ENCODE measurements around the gene CA5A. TPM values are rescaled to one million over a fixed set of nuclear protein-coding genes. Genes with fewer than 3 reads are reported as not detected.
"Not testable (repeated sequence)": the region's sequence is repeated elsewhere in the genome, so short reads cannot be mapped to it uniquely, and the experiment has no call there.

CA5A gene
- total and polyA plus RNA-seq, 2 of the 13 experiments (the other 11 are each of a cell fraction or from before 2014, with no cell fraction given), result 66.8 to 106 TPM

- H3K4me2 ChIP-seq (ENCODE audit: low read depth, low read length); intact Hi-C loops (cut with micrococcal nuclease; ENCODE audit: unreplicated experiment); H3K79me2 ChIP-seq (ENCODE audit: insufficient read depth, low read length); H3K27me3 ChIP-seq (ENCODE audit: control insufficient read depth in 1 of 2, insufficient read depth in 2 of 2, low read length in 2 of 2); H3K9ac ChIP-seq (ENCODE audit: insufficient read depth, low read depth, low read length); H2AFZ ChIP-seq (ENCODE audit: low read length); H3K27ac ChIP-seq (ENCODE audit: extremely low read length, insufficient read depth, low read length); H3K4me3 ChIP-seq (replicated peaks in 1 of 3; ENCODE audit: insufficient read depth in 1 of 3, low read depth in 2 of 3, low read length in 3 of 3); H3K4me1 ChIP-seq (ENCODE audit: insufficient read depth, low read length); in situ Hi-C loops (cut with HindIII; ENCODE audit: extremely low pct_ligation_motif_present, low pct_unique_long_range_greater_than_20kb); H3K9me3 ChIP-seq (ENCODE audit: low read length); H4K20me1 ChIP-seq (ENCODE audit: insufficient read depth, low read length); BruUV-seq (replicated peaks): not testable (repeated sequence)
- H3K36me3 ChIP-seq (replicated peaks in 1 of 2; ENCODE audit: control insufficient read depth in 1 of 2, insufficient read depth in 2 of 2, low read length in 2 of 2), result peaks cover 23 to 63% of the 10 kb centered on the region in 2 experiments
- ATAC-seq (peak; percentile 45), DNase-seq (ENCODE audit: low spot score) (peak; percentile 32), FAIRE-seq (peak; percentile 69)
- ChIA-PET POLR2A (interaction anchor here (0.9 kb wide), 1 partner anchor 130 kb away, joined by 3 read pairs; no protein-coding TSS in a partner anchor), CTCF (ENCODE audit: low intra/inter-chr PET ratio, low total read pairs) (interaction anchor here (1.6 to 1.8 kb wide), 2 partner anchors 31 to 131 kb away, joined by 6 to 16 read pairs; no protein-coding TSS in a partner anchor)
- TF ChIP-seq HNRNPL (IDR thresholded peaks at IDR 0.05; ENCODE audit: low read depth, low read length) (0 out of 2 replicates have a peak, but pooled peaks have one; percentile 28), HOXA3 (CRISPR knock-in tag; IDR thresholded peaks at IDR 0.05) (peak; percentile 41), ZFY (CRISPR knock-in tag; IDR thresholded peaks at IDR 0.05) (0 out of 2 replicates have a peak, but pooled peaks have one; percentile 16), ZBTB38 (CRISPR knock-in tag; IDR thresholded peaks at IDR 0.05) (peak; percentile 97), AGO2 (optimal IDR thresholded peaks at IDR 0.05; ENCODE audit: low read depth, low read length) (peak; percentile 20), RAD21 (CRISPR knock-in tag; IDR thresholded peaks at IDR 0.05) (peak; percentile 71), STAG1 (CRISPR knock-in tag; IDR thresholded peaks at IDR 0.05) (peak; percentile 77), NFKB2 (CRISPR knock-in tag; IDR thresholded peaks at IDR 0.05; ENCODE audit: borderline replicate concordance) (peak; percentile 28; the same call in 1 of the 2 replicates), ZNF891 (CRISPR knock-in tag; IDR thresholded peaks at IDR 0.05) (0 out of 2 replicates have a peak, but pooled peaks have one; percentile 12)
- TF ChIP-seq, protein P1, sequence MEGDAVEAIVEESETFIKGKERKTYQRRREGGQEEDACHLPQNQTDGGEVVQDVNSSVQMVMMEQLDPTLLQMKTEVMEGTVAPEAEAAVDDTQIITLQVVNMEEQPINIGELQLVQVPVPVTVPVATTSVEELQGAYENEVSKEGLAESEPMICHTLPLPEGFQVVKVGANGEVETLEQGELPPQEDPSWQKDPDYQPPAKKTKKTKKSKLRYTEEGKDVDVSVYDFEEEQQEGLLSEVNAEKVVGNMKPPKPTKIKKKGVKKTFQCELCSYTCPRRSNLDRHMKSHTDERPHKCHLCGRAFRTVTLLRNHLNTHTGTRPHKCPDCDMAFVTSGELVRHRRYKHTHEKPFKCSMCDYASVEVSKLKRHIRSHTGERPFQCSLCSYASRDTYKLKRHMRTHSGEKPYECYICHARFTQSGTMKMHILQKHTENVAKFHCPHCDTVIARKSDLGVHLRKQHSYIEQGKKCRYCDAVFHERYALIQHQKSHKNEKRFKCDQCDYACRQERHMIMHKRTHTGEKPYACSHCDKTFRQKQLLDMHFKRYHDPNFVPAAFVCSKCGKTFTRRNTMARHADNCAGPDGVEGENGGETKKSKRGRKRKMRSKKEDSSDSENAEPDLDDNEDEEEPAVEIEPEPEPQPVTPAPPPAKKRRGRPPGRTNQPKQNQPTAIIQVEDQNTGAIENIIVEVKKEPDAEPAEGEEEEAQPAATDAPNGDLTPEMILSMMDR (CRISPR knock-in tag; IDR thresholded peaks at IDR 0.05), result peak; percentile 78
- TF ChIP-seq, protein P2, sequence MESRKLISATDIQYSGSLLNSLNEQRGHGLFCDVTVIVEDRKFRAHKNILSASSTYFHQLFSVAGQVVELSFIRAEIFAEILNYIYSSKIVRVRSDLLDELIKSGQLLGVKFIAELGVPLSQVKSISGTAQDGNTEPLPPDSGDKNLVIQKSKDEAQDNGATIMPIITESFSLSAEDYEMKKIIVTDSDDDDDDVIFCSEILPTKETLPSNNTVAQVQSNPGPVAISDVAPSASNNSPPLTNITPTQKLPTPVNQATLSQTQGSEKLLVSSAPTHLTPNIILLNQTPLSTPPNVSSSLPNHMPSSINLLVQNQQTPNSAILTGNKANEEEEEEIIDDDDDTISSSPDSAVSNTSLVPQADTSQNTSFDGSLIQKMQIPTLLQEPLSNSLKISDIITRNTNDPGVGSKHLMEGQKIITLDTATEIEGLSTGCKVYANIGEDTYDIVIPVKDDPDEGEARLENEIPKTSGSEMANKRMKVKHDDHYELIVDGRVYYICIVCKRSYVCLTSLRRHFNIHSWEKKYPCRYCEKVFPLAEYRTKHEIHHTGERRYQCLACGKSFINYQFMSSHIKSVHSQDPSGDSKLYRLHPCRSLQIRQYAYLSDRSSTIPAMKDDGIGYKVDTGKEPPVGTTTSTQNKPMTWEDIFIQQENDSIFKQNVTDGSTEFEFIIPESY (CRISPR knock-in tag; IDR thresholded peaks at IDR 0.05), result peak; percentile 99
- TF ChIP-seq, protein P3, sequence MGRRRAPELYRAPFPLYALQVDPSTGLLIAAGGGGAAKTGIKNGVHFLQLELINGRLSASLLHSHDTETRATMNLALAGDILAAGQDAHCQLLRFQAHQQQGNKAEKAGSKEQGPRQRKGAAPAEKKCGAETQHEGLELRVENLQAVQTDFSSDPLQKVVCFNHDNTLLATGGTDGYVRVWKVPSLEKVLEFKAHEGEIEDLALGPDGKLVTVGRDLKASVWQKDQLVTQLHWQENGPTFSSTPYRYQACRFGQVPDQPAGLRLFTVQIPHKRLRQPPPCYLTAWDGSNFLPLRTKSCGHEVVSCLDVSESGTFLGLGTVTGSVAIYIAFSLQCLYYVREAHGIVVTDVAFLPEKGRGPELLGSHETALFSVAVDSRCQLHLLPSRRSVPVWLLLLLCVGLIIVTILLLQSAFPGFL (CRISPR knock-in tag; IDR thresholded peaks at IDR 0.05), result 0 out of 2 replicates have a peak, but pooled peaks have one; percentile 31
- WGBS (ENCODE audit: low lambda C conversion rate), result 94% methylated on average over 36 of the region's 36 CpGs
Measured at GRCh38 chr16:87909203-87909935, 27.0 kb downstream of the CA5A start.
